GM23338 (cell line): ENCODE measurements around the gene EPC1. TPM values are rescaled to one million over a fixed set of nuclear protein-coding genes. Genes with fewer than 3 reads are reported as not detected.

Experiments
- ATAC-seq: fragments of 200-7000 bp; cut with Tn5 transposase; 3 replicates; pipeline ENCODE4 v1.9.1; 2020
- DNase-seq: peaks from one replicate; pipeline ENCODE4 v3.0.0-alpha.2; 2015; ENCODE audit warnings: low spot score
- H2AFZ ChIP-seq: fragments of 200-600 bp; sonication (generic); 2 replicates; pipeline ENCODE4 v1.8.0; 2016; ENCODE audit warnings: antibody characterized with exemption, mild to moderate bottlenecking, moderate library complexity
- H3F3A ChIP-seq: fragments of 200-600 bp; sonication (generic); replicated peaks from 2 replicates; pipeline ENCODE4 v1.8.0; 2017; ENCODE audit warnings: antibody characterized with exemption, mixed run types, low read depth
- H3K27ac ChIP-seq: fragments of 200-600 bp; sonication (generic); 2 replicates; pipeline ENCODE4 v1.6.1; 2016; ENCODE audit warnings: low read depth
- H3K27me3 ChIP-seq: fragments of 200-600 bp; sonication (generic); 2 replicates; pipeline ENCODE4 v1.8.0; 2016; ENCODE audit warnings: mild to moderate bottlenecking, mixed run types, moderate library complexity; ENCODE audit not compliant: insufficient read depth
- H3K36me3 ChIP-seq: fragments of 200-600 bp; sonication (generic); 2 replicates; pipeline ENCODE4 v1.8.0; 2016; ENCODE audit warnings: mild to moderate bottlenecking; ENCODE audit not compliant: insufficient read depth
- H3K4me1 ChIP-seq: fragments of 200-600 bp; sonication (generic); 2 replicates; pipeline ENCODE4 v1.8.0; 2016; ENCODE audit warnings: mild to moderate bottlenecking, moderate library complexity; ENCODE audit not compliant: insufficient read depth
- H3K4me2 ChIP-seq: fragments of 200-600 bp; sonication (generic); 2 replicates; pipeline ENCODE4 v1.7.1; 2017; ENCODE audit warnings: mixed run types
- H3K4me3 ChIP-seq: fragments of 200-600 bp; sonication (generic); 2 replicates; pipeline ENCODE4 v1.6.1; 2016; ENCODE audit warnings: mixed run types
- H3K79me2 ChIP-seq: fragments of 200-600 bp; sonication (generic); replicated peaks from 2 replicates; pipeline ENCODE4 v1.8.0; 2017; ENCODE audit warnings: mild to moderate bottlenecking; ENCODE audit not compliant: insufficient read depth
- H3K9me2 ChIP-seq: fragments of 200-600 bp; sonication (generic); 2 replicates; pipeline ENCODE4 v1.8.0; 2017; ENCODE audit not compliant: insufficient read depth
- H4K20me1 ChIP-seq: fragments of 200-600 bp; sonication (generic); replicated peaks from 2 replicates; pipeline ENCODE4 v1.8.0; 2017; ENCODE audit warnings: mild to moderate bottlenecking; ENCODE audit not compliant: insufficient read depth
- H3K27ac Mint-ChIP-seq: 2 replicates; pipeline ENCODE4 v1.8.0; 2020; ENCODE audit warnings: inconsistent platforms, mild to moderate bottlenecking, moderate library complexity, mixed read lengths
- H3K27me3 Mint-ChIP-seq: 3 replicates; pipeline ENCODE4 v1.8.0; 2022; ENCODE audit warnings: low read depth, mild to moderate bottlenecking, moderate library complexity, mixed read lengths, inconsistent platforms; ENCODE audit not compliant: insufficient read depth, poor library complexity
- H3K36me3 Mint-ChIP-seq: 3 replicates; pipeline ENCODE4 v1.8.0; 2021; ENCODE audit warnings: low read depth, mild to moderate bottlenecking, inconsistent platforms, moderate library complexity, mixed read lengths
- H3K4me1 Mint-ChIP-seq: 3 replicates; pipeline ENCODE4 v1.8.0; 2020; ENCODE audit warnings: mild to moderate bottlenecking, inconsistent platforms, mixed read lengths
- H3K4me3 Mint-ChIP-seq: 3 replicates; pipeline ENCODE4 v1.8.0; 2021; ENCODE audit warnings: moderate library complexity, mild to moderate bottlenecking, inconsistent platforms, mixed read lengths
- H3K9me3 Mint-ChIP-seq: 3 replicates; pipeline ENCODE4 v1.8.0; 2020; ENCODE audit warnings: moderate library complexity, mild to moderate bottlenecking, inconsistent platforms, mixed read lengths
- CTCF ChIP-seq, 2 experiments: fragments of 200-600 bp in 1 of 2; sonication (generic) in 1 of 2; conservative IDR thresholded peaks; 2 replicates each; pipeline versions ENCODE4 v1.5.1 to v1.6.1; 2016 to 2017; ENCODE audit warnings: antibody characterized with exemption in 2 of 2, low read depth in 2 of 2, mild to moderate bottlenecking in 2 of 2, moderate library complexity in 1 of 2
- EZH2 ChIP-seq: fragments of 200-600 bp; sonication (generic); IDR thresholded peaks from one replicate; pipeline ENCODE4 v1.8.0; 2017; ENCODE audit warnings: antibody characterized with exemption, mild to moderate bottlenecking, low read depth; ENCODE audit not compliant: unreplicated experiment
- NANOG ChIP-seq: IDR thresholded peaks from 2 replicates; pipeline ENCODE4 v1.6.1; 2016; ENCODE audit warnings: antibody characterized with exemption, borderline replicate concordance
- POLR2AphosphoS5 ChIP-seq: IDR thresholded peaks from 2 replicates; pipeline ENCODE4 v1.6.1; 2016; ENCODE audit warnings: antibody characterized with exemption, low read depth
- REST ChIP-seq: IDR thresholded peaks from one replicate; pipeline ENCODE4 v1.6.1; 2018; ENCODE audit warnings: antibody characterized with exemption; ENCODE audit not compliant: unreplicated experiment
- ZNF462 ChIP-seq: fragments of 250-450 bp; sonication (Bioruptor Pico); IDR thresholded peaks from 2 replicates; pipeline ENCODE4 v1.5.0; 2020; ENCODE audit warnings: mild to moderate bottlenecking, moderate library complexity
- polyA plus RNA-seq: library from polyadenylated mRNA; unstranded; fragments of >200 nt; fragmentation: Nextera tagmentation; extraction: Ambion mirVana; gene quantifications from 2 replicates; pipeline ENCODE4 v1.2.1, GENCODE V29; 2016
- total RNA-seq: library from RNA; depleted of rRNA; stranded (reverse); fragments of >200 nt; shearing (Covaris generic); gene quantifications from 2 replicates; pipeline ENCODE4 v1.2.3, GENCODE V29; 2014

The EPC1 gene
- total and polyA plus RNA-seq, 2 experiments from 2014 or later = 24.1 to 25.9 TPM

GRCh38 chr10:32350811-32351350 is 3.9 kb upstream of the EPC1 start (continued):
- no peak for TF ChIP-seq ZNF462 (CRISPR knock-in tag)
- no peak for TF ChIP-seq POLR2AphosphoS5
- TF ChIP-seq EZH2 = no peak
- TF ChIP-seq NANOG = no peak

- Histone ChIP-seq H3K4me2 (no peak overlapping the region), H3K36me3 (no peaks in the 10 kb centered on the region; the same call in 1 of the 2 replicates), H3K9me2 (no peaks in the 10 kb centered on the region), H2AFZ (no peak overlapping the region), H3K79me2 (peaks cover 24% of the 10 kb centered on the region), H3F3A (no peaks in the 10 kb centered on the region), H3K27me3 (no peaks in the 10 kb centered on the region), H4K20me1 (no peaks in the 10 kb centered on the region), H3K4me1 (peaks cover 26% of the 10 kb centered on the region), H3K27ac (no peak overlapping the region), H3K4me3 (no peak overlapping the region)
- no peak overlapping the region for H3K4me3 Mint-ChIP-seq
- H3K4me1 Mint-ChIP-seq = peaks cover 27% of the 10 kb centered on the region
- no peak overlapping the region for H3K27ac Mint-ChIP-seq
- DNase-seq (no peak), ATAC-seq (no peak)
- peaks cover 14% of the 10 kb centered on the region for H3K27me3 Mint-ChIP-seq
- H3K9me3 Mint-ChIP-seq = peaks cover 7% of the 10 kb centered on the region; the same call in 2 of the 3 replicates
- peaks cover 16% of the 10 kb centered on the region for H3K36me3 Mint-ChIP-seq
- TF ChIP-seq REST = no peak
- no peak for TF ChIP-seq CTCF (conservative IDR thresholded peaks at IDR 0.05; ENCODE audit: low read depth in 2 of 2)
- TF ChIP-seq POLR2AphosphoS5 = no peak
These were observed 3.2 kb upstream of the EPC1 start for GRCh38 chr10:32349968-32350738.
